CD14-positive monocyte (primary cell): ENCODE results near the gene CNOT8. TPM values are rescaled to one million over a fixed set of nuclear protein-coding genes. Genes with fewer than 3 reads are reported as not detected.
"Not testable (repeated sequence)": the region's sequence is repeated elsewhere in the genome, so short reads cannot be mapped to it uniquely, and the experiment has no call there.

Source experiments
- DNase-seq, 3 donors: peaks; one replicate each; pipeline ENCODE4 v3.0.0-alpha.2; 2011 to 2022
- H2AFZ ChIP-seq: 2 replicates; pipeline ENCODE4 v1.6.0; 2012; ENCODE audit warnings: mild to moderate bottlenecking, low read depth, low read length, inconsistent platforms; ENCODE audit not compliant: insufficient read depth, poor library complexity, severe bottlenecking
- H3K27ac ChIP-seq, 2 donors: 1 replicate in 1 of 2; 2 replicates in 1 of 2; pipeline ENCODE4 v1.5.1; 2012 to 2013; ENCODE audit warnings: low read length in 2 of 2, control low read depth in 1 of 2, inconsistent platforms in 1 of 2, low read depth in 1 of 2, mild to moderate bottlenecking in 1 of 2
- H3K27me3 ChIP-seq, 2 donors: one replicate each; pipeline versions ENCODE4 v1.6.0 to v1.6.1; 2011 to 2013; ENCODE audit warnings: low read length in 2 of 2; ENCODE audit not compliant: control insufficient read depth in 2 of 2, insufficient read depth in 2 of 2
- H3K36me3 ChIP-seq, 2 donors: replicated peaks in 1 of 2; 1 replicate in 1 of 2; 2 replicates in 1 of 2; pipeline versions ENCODE4 v1.5.1 to v1.6.1; 2012 to 2013; ENCODE audit warnings: low read length in 2 of 2, control low read depth in 1 of 2, inconsistent platforms in 1 of 2, mild to moderate bottlenecking in 1 of 2; ENCODE audit not compliant: insufficient read depth in 2 of 2, control insufficient read depth in 1 of 2
- H3K4me1 ChIP-seq, 2 donors: 1 replicate in 1 of 2; 2 replicates in 1 of 2; pipeline versions ENCODE4 v1.5.1 to v1.6.1; 2012 to 2013; ENCODE audit warnings: low read length in 2 of 2, control low read depth in 1 of 2, inconsistent platforms in 1 of 2, mild to moderate bottlenecking in 1 of 2, moderate library complexity in 1 of 2; ENCODE audit not compliant: insufficient read depth in 2 of 2, control insufficient read depth in 1 of 2
- H3K4me2 ChIP-seq: replicated peaks from 2 replicates; pipeline ENCODE3; 2012; ENCODE audit warnings: low read length, moderate library complexity, mild to moderate bottlenecking; ENCODE audit not compliant: poor library complexity, severe bottlenecking; ENCODE audit errors: extremely low read depth
- H3K4me3 ChIP-seq, 3 experiments: fragments of 200-600 bp in 1 of 3; sonication (generic) in 1 of 3; replicated peaks in 1 of 3; 1 replicate in 2 of 3; 2 replicates in 1 of 3; pipeline ENCODE4 v1.5.1; 2011 to 2013; ENCODE audit warnings: low read length in 3 of 3, mild to moderate bottlenecking in 3 of 3, control low read depth in 2 of 3, low read depth in 2 of 3, inconsistent platforms in 1 of 3, moderate library complexity in 1 of 3
- H3K79me2 ChIP-seq: 2 replicates; pipeline ENCODE4 v1.6.0; 2012; ENCODE audit warnings: mild to moderate bottlenecking, control low read depth, inconsistent platforms, low read length, moderate library complexity; ENCODE audit not compliant: insufficient read depth
- H3K9ac ChIP-seq: 2 replicates; pipeline ENCODE4 v1.6.0; 2017; ENCODE audit warnings: low read length, mild to moderate bottlenecking; ENCODE audit not compliant: insufficient read depth, poor library complexity, severe bottlenecking
- H3K9me3 ChIP-seq, 2 donors: replicated peaks in 1 of 2; 1 replicate in 1 of 2; 2 replicates in 1 of 2; pipeline versions ENCODE4 v1.5.1 to v1.6.1; 2012 to 2013; ENCODE audit warnings: low read length in 2 of 2, control low read depth in 1 of 2; ENCODE audit not compliant: control insufficient read depth in 1 of 2, insufficient read depth in 1 of 2
- H4K20me1 ChIP-seq: 2 replicates; pipeline ENCODE4 v1.6.0; 2012; ENCODE audit warnings: mild to moderate bottlenecking, low read length, control low read depth, moderate library complexity; ENCODE audit not compliant: insufficient read depth
- H3K27ac Mint-ChIP-seq, 7 donors: one replicate each; pipeline ENCODE4 v1.8.0; 2020; ENCODE audit warnings: mild to moderate bottlenecking in 7 of 7, mixed read lengths in 7 of 7, moderate library complexity in 6 of 7, inconsistent platforms in 2 of 7
- H3K27me3 Mint-ChIP-seq, 3 donors: one replicate each; pipeline ENCODE4 v1.8.0; 2021 to 2022; ENCODE audit warnings: low read depth in 3 of 3, mild to moderate bottlenecking in 3 of 3, mixed read lengths in 3 of 3, moderate library complexity in 3 of 3, inconsistent platforms in 1 of 3
- H3K36me3 Mint-ChIP-seq, 2 donors: one replicate each; pipeline ENCODE4 v1.8.0; 2020; ENCODE audit warnings: mixed read lengths in 2 of 2, inconsistent platforms in 1 of 2, mild to moderate bottlenecking in 1 of 2
- H3K4me1 Mint-ChIP-seq: one replicate; pipeline ENCODE4 v1.8.0; 2020; ENCODE audit warnings: mild to moderate bottlenecking, mixed read lengths
- H3K4me3 Mint-ChIP-seq, 2 donors: one replicate each; pipeline ENCODE4 v1.8.0; 2020; ENCODE audit warnings: mild to moderate bottlenecking in 2 of 2, mixed read lengths in 2 of 2, moderate library complexity in 1 of 2
- H3K9me3 Mint-ChIP-seq, 7 donors: one replicate each; pipeline ENCODE4 v1.8.0; 2020 to 2022; ENCODE audit warnings: mixed read lengths in 7 of 7, mild to moderate bottlenecking in 6 of 7, moderate library complexity in 6 of 7, inconsistent platforms in 2 of 7
- WGBS: methylation state at CpG from one replicate; pipeline ENCODE4 v1.1.5; 2013; ENCODE audit warnings: missing lambda C conversion rate; ENCODE audit not compliant: insufficient coverage; 5-methylcytosine and 5-hydroxymethylcytosine counted together
- intact Hi-C, 2 donors: fragments of 100-400 bp; cut with micrococcal nuclease; formaldehyde crosslinking; loops; one replicate each; pipeline versions ENCODE4 v1.15.0 to v1.15.1; 2023
- polyA plus RNA-seq, 3 donors: library from polyadenylated mRNA; depleted of rRNA in 1 of 3; unstranded in 2 of 3; stranded (reverse) in 1 of 3; fragments of 300-500 nt in 2 of 3; fragments of >200 nt in 1 of 3; fragmentation: Illumina TruSeq in 2 of 3; gene quantifications; 1 replicate in 2 of 3; 2 replicates in 1 of 3; pipeline ENCODE4 v1.2.3, GENCODE V29; 2012 to 2021
- TF ChIP-seq, protein P1 (sequence below): fragments of 200-600 bp; IDR thresholded peaks from one replicate; pipeline ENCODE4 v1.8.0; 2022; ENCODE audit warnings: antibody characterized with exemption, mild to moderate bottlenecking

Gene CNOT8
- polyA plus RNA-seq, 3 donors, result 98.7 to 160 (median 147) TPM

DNA sequence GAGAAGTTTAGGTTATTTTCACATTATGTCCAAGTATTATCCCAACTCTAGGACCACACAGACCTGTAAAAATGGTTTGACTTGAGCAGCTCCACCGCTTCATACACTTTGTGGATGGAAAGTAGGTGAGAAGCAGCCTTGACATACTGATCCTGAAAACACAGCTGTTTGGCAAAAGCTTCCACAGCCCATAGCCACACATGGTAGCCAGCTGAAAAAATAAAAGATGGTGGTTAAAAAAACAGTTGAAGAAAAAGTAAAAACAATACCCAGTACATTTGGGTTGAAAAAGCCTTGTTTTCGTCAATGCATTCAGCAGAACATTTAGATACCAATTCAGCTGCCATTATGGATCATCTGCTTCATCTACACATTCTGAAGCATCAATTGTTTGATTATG, 42.8 kb downstream of the CNOT8 start:
- Histone ChIP-seq H2AFZ (no peak overlapping the region), H4K20me1 (no peaks in the 10 kb centered on the region), H3K79me2 (no peaks in the 10 kb centered on the region), H3K4me1 (no peaks in the 10 kb centered on the region), H3K27ac (no peak overlapping the region), H3K4me2 (no peak overlapping the region), H3K9me3 (no peaks in the 10 kb centered on the region), H3K36me3 (peaks cover 67 to 97% of the 10 kb centered on the region in 2 donors), H3K27me3 (no peaks in the 10 kb centered on the region), H3K4me3 (no peak overlapping the region), H3K9ac (no peak overlapping the region)
- Mint-ChIP-seq H3K27ac (no peak overlapping the region), H3K36me3 (peaks cover 66 to 91% of the 10 kb centered on the region in 2 donors), H3K9me3 (no peaks in the 10 kb centered on the region), H3K4me1 (no peaks in the 10 kb centered on the region), H3K4me3 (no peak overlapping the region), H3K27me3 (no peaks in the 10 kb centered on the region)
- intact Hi-C loops, result no loop called here
- WGBS, result no CpG with 5 or more reads among the region's 2 CpGs
- TF ChIP-seq, protein P1, sequence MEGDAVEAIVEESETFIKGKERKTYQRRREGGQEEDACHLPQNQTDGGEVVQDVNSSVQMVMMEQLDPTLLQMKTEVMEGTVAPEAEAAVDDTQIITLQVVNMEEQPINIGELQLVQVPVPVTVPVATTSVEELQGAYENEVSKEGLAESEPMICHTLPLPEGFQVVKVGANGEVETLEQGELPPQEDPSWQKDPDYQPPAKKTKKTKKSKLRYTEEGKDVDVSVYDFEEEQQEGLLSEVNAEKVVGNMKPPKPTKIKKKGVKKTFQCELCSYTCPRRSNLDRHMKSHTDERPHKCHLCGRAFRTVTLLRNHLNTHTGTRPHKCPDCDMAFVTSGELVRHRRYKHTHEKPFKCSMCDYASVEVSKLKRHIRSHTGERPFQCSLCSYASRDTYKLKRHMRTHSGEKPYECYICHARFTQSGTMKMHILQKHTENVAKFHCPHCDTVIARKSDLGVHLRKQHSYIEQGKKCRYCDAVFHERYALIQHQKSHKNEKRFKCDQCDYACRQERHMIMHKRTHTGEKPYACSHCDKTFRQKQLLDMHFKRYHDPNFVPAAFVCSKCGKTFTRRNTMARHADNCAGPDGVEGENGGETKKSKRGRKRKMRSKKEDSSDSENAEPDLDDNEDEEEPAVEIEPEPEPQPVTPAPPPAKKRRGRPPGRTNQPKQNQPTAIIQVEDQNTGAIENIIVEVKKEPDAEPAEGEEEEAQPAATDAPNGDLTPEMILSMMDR, result no peak
- DNase-seq, result no peak

DNA sequence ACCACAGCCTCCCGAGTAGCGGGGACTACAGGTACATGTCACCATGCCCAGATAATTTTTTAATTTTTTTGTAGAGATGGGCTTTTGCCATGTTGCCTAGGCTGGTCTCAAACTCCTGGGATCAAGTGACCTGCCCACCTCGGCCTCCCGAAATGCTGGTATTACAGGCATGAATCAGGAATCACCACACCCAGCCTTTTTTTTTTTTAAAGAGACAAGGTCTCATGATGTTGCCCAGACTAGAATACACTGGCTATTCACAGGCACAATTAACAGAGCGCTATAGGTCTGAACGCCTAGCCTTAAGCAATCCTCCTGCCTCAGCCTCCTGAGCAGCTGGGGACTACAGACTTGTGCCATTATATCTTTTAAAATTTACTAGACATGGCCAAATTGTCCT, 43.5 kb downstream of the CNOT8 start:
- Histone ChIP-seq H2AFZ (no peak overlapping the region), H3K4me3 (no peak overlapping the region), H4K20me1 (no peaks in the 10 kb centered on the region), H3K36me3 (peaks cover 73 to 97% of the 10 kb centered on the region in 2 donors), H3K27ac (no peak overlapping the region), H3K4me2 (no peak overlapping the region), H3K79me2 (no peaks in the 10 kb centered on the region), H3K9ac (no peak overlapping the region), H3K9me3 (no peaks in the 10 kb centered on the region), H3K27me3 (no peaks in the 10 kb centered on the region), H3K4me1 (no peaks in the 10 kb centered on the region)
- Mint-ChIP-seq H3K9me3 (no peaks in the 10 kb centered on the region), H3K4me1 (no peaks in the 10 kb centered on the region), H3K27ac (no peak overlapping the region), H3K36me3 (peaks cover 67 to 93% of the 10 kb centered on the region in 2 donors), H3K27me3 (no peaks in the 10 kb centered on the region), H3K4me3 (no peak overlapping the region)
- WGBS, result 97% methylated on average over 4 of the region's 6 CpGs
- TF ChIP-seq, protein P1, result no peak
- no peak for DNase-seq
- intact Hi-C loops, result no loop called here

- H3K27ac ChIP-seq, H3K4me1 ChIP-seq, H3K27me3 ChIP-seq, H3K9ac ChIP-seq, H3K4me3 Mint-ChIP-seq, H3K9me3 Mint-ChIP-seq, H4K20me1 ChIP-seq, H3K79me2 ChIP-seq, DNase-seq, H3K27ac Mint-ChIP-seq, H3K4me2 ChIP-seq, H3K27me3 Mint-ChIP-seq, H3K9me3 ChIP-seq, H3K4me3 ChIP-seq, H3K4me1 Mint-ChIP-seq, intact Hi-C loops, H2AFZ ChIP-seq: not testable (repeated sequence)
- peaks cover 77 to 97% of the 10 kb centered on the region in 2 donors for H3K36me3 ChIP-seq
- H3K36me3 Mint-ChIP-seq, result peaks cover 72 to 88% of the 10 kb centered on the region in 2 donors
- WGBS, result no CpG with 5 or more reads among the region's 7 CpGs
Measured at GRCh38 chr5:154905601-154906000, 47.2 kb downstream of the CNOT8 start.
